ENCODE results near the gene SAMD4A.

Gene SAMD4A

GRCh38 chr14:54805445-54806322, 238.8 kb downstream of the SAMD4A start:
- DNase-seq (ENCODE audit: low read depth), result peak; percentile 37

DNA sequence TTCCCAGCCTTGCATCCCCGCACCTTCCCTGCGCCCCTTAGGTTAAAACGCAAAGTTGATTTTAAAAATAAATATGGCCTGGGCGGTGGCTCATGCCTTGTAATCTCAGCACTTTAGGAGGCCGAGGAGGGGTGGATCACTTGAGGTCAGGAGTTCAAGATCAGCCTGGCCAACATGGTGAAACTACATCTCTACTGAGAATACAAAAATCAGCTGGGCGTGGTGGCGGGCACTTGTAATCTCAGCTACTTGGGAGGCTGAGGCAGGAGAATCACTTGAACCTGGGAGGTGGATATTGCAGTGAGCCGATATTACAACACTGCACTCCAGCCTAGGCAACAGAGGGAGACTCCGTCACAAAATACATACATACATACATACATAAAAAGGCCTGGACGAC, 239.7 kb downstream of the SAMD4A start:
- DNase-seq (ENCODE audit: low read depth), result no peak

DNA sequence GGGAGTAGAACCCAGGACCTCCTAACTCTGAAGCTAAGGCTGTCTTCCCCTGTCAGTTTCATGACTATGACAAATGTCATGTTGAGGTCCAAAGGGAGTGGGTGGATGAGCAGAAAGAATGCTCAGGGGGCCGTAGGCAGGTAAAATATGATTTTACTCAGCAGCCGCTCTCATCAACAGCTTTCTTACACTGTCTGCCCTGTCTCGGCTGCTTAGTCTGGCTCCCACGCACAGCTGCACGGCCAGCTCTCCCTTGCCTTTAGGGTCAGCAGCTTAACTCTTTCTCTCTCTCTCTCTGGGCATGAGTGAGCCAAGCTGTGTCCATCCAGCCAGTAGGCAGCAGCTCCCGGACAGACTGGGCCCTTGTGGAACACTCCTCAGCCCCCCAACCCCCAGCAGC, 240.5 kb downstream of the SAMD4A start:
- DNase-seq (ENCODE audit: low read depth), result no peak

DNA sequence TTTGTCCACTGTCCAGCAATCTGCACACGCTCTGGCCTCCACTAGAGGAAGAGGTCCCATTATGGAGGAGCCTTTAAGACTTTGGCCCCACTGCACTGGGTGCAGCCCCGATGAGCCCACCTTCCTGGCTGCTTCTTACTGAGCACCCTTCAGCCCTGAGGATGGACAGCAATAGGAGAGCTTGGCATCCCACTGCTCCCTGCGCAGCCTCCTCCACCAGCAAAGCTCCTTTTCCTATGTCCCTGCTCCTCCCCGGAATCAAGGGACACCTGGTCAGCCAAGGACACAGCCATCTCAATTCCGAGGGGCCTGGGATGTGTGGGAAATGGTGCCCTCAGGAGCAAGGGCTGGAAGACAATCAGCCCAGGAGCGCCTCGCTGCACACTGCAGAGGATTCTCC, 241.0 kb downstream of the SAMD4A start:
- DNase-seq (ENCODE audit: low read depth), result no peak

- no peak for DNase-seq (ENCODE audit: low read depth)
These were observed 241.6 kb downstream of the SAMD4A start for GRCh38 chr14:54808326-54809161.

DNA sequence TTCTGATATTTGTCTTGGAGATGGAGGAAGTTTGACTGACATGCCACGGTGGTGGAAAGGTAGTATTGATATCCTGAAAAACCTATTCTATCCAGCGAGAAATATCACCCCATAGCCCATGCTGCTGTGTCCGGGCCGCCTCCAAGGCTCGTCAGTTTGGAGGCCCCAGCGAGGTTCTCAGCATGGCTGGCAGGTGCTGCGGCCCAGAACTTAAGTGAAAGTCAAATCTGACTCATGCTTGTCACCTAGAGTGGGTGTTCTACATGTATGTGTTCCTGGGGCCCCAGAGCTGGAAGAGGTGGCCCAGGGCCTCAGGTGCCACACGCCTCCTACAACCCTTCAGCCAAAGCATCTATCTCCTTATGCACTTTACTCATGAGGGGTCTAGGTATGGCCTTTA, 242.8 kb downstream of the SAMD4A start:
- DNase-seq (ENCODE audit: low read depth), result no peak

GRCh38 chr14:54812617-54813016, 245.7 kb downstream of the SAMD4A start:
- no peak for DNase-seq (ENCODE audit: low read depth)

GRCh38 chr14:54813081-54813480, 246.2 kb downstream of the SAMD4A start:
- no peak for DNase-seq (ENCODE audit: low read depth)

DNA sequence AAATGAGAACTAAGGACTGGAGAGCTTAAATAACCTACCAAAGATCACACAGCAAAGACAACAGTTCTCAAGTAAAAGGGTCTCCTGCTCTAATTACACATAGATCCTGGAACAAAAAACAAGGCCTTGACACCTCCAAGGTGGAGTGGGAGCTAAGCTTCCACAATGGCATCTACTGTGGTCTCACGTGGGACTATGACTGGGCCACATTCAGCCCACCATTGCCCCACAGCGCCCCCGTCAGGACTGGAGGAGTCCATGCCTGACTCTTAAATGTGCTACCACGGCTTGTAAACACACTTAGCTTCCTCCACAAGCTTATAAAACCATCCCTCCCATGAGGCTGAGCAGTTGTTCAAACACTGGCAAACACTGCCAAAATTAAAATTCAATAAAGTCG, 247.1 kb downstream of the SAMD4A start:
- DNase-seq (ENCODE audit: low read depth), result no peak

DNA sequence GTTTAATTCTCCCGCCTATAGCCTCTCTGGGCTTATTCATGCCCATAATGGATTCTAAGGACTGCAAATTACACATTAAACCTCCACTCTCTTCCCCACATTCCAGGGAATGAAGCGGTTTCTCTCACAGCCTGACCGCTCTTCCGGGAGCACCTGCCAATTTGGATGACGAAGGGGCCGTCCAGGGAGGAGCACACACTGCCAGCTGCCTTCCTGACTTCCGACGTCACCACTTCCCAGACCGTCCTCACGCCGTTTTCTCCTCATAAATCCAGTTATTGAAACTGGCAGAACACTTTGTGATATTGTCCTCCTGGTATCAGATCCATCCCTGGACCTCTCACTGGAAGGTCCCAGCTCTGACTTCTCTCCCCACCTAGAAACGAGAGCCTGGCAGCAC, 248.1 kb downstream of the SAMD4A start:
- DNase-seq (ENCODE audit: low read depth), result no peak

GRCh38 chr14:54815515-54815914, 248.6 kb downstream of the SAMD4A start:
- DNase-seq (ENCODE audit: low read depth), result no peak

GRCh38 chr14:54816450-54816849, 249.5 kb downstream of the SAMD4A start:
- DNase-seq (ENCODE audit: low read depth), result no peak

GRCh38 chr14:54817506-54817905, 250.6 kb downstream of the SAMD4A start:
- no peak for DNase-seq (ENCODE audit: low read depth)

- no peak for DNase-seq (ENCODE audit: low read depth)
These were observed 251.5 kb downstream of the SAMD4A start for GRCh38 chr14:54818201-54819133.

DNA sequence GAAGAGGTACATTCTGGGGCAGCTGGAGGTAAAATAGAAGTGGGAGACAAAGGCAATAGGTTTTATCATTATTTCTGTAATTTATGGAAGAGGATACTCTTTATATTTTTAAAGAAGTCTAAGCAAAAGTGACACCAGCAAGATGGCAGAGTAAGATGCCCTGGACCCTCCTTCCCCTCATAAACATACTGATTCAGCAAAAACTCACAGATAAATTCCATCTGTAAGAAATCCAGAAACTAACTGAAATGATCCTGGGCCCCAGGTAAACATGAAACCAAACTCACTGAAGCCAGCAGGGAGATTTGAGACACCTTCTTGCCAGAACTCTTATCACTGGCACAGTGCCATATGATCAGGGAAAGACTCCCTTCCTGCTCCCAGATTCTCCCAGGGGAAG, 255.8 kb downstream of the SAMD4A start:
- no peak for DNase-seq (ENCODE audit: low read depth)

DNA sequence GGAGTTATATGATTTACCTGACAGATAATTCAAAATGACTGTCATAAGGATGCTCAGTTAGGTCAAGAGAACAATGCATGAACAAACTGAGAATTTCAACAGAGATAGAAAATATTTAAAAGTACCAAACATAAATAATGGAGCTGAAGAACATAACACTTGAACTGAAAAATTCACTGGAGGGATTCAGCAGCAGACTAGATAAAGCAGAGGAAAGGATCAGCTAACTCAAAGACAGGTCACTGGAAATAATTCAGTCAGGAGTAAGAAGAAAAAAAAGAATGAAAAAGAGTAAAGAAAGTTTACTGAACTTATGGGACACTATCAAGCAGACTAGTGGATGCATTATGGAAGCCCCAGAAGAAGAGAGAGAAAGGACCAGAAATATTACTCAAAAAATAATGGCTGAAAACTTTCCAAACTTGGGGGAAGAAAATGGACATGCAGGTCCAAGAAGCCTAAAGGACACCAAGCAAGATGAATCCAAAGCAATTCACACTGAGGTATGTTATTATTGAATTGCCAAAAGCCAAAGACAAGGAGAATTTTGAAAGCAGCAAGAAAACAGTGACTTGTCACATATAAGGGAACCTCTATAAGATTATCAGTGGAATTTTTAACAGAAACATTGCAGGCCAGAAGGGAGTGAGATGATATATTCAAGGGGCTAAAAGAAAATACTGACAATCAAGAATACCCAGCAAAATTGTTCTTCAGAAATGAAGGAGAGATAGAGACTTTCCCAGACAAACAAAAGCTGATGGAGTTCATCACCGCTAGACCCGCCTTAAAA, 257.0 kb downstream of the SAMD4A start:
- no peak for DNase-seq (ENCODE audit: low read depth)

DNA sequence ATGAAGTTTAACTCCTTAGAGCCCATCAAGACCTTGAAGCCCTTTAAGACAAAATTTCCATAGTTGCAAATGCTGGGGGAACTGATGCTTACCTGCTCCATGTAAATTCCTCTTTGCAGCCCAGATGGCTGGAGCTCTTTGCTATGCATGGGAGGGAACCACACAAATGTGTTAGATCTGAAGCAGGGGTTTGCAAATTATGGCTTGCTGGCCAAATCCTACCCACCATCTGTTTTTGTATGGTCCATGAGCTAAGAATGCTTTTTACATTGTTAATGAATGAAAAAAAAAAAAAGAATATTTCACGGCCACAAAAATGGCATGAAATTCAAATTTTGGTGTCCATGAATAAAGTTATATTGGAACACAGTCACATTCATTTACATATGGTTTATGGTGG, 261.1 kb downstream of the SAMD4A start:
- no peak for DNase-seq (ENCODE audit: low read depth)

GRCh38 chr14:54829486-54830224, 262.7 kb downstream of the SAMD4A start:
- DNase-seq (ENCODE audit: low read depth), result no peak

DNA sequence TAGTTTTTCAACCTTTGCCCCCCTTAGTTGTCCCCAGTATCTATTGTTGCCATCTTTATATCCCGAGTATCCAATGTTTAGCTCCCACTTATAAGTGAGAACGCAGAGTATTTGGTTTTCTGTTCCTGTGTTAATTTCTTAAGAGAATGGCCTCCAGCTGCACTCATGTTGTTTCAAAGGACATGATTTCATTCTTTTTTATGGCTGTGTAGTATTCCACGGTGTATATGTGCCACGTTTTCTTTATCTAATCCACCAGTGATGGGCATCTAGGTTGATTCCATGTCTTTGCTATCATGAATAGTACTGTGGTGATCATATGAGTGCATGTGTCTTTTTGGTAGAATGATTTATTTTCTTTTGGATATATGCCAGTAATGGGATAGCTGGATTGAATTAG, 263.7 kb downstream of the SAMD4A start:
- no peak for DNase-seq (ENCODE audit: low read depth)

- no peak for DNase-seq (ENCODE audit: low read depth)
These were observed 267.2 kb downstream of the SAMD4A start for GRCh38 chr14:54834081-54834480.

DNA sequence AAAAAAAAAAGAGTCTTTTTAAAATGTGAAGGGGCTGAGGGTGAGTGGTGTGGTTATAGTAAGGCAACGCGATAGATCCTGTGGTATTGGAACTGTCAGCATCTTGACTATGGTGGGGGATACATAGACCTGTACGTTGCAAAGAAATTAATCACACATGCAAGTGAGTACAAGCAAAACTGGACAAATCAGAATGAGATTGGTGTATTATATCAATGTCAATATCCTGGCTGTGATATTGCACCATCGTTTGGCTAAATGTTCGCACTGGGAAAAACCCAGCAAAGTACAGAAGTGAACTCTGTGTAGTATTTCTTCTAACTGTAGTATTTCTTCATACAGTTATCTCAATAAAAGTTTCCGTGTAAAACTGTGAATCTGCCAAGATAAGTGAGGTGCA, 267.8 kb downstream of the SAMD4A start:
- no peak for DNase-seq (ENCODE audit: low read depth)
